ENCODE measurements around the gene HOXA3. TPM values are rescaled to one million over a fixed set of nuclear protein-coding genes. Genes with fewer than 3 reads are reported as not detected.

HOXA3 gene
- total RNA-seq, 2 donors from 2014 or later: not detected

GRCh38 chr7:27124096-27124901, 28.1 kb downstream of the HOXA3 start:
- 2 to 4% methylated on average over 25 to 43 of the region's 43 CpGs for WGBS, 2 experiments (ENCODE audit: insufficient coverage in 1 of 2, insufficient read length in 1 of 2)
- H3K36me3 ChIP-seq (ENCODE audit: control insufficient read depth, insufficient read depth, low read length): no peaks in the 10 kb centered on the region
- H3K27ac Mint-ChIP-seq: no peak overlapping the region
- no peak overlapping the region for H3K9ac ChIP-seq (ENCODE audit: extremely low read depth, low read length, poor library complexity, severe bottlenecking)
- H3K4me3 Mint-ChIP-seq: no peak overlapping the region
- H3K9me3 Mint-ChIP-seq: no peaks in the 10 kb centered on the region
- DNase-seq: peak; percentile 38
- TF ChIP-seq CTCF (conservative IDR thresholded peaks at IDR 0.05): no peak
- H3K4me1 Mint-ChIP-seq: peaks cover 4% of the 10 kb centered on the region
- peaks cover 100% of the 10 kb centered on the region for H3K27me3 ChIP-seq (ENCODE audit: control insufficient read depth, insufficient read depth, low read length, poor library complexity, severe bottlenecking)
- peaks cover 17% of the 10 kb centered on the region for H3K9me3 ChIP-seq (ENCODE audit: control insufficient read depth, low read length)
- H3K4me1 ChIP-seq (ENCODE audit: control insufficient read depth, insufficient read depth, low read length): no peaks in the 10 kb centered on the region
- no peak overlapping the region for H3K4me3 ChIP-seq (ENCODE audit: low read length)
- no peak overlapping the region for H3K27ac ChIP-seq (ENCODE audit: low read depth, low read length)
- no peaks in the 10 kb centered on the region for H3K36me3 Mint-ChIP-seq (ENCODE audit: low read depth)
- H3K27me3 Mint-ChIP-seq (ENCODE audit: insufficient read depth): peaks cover 100% of the 10 kb centered on the region

DNA sequence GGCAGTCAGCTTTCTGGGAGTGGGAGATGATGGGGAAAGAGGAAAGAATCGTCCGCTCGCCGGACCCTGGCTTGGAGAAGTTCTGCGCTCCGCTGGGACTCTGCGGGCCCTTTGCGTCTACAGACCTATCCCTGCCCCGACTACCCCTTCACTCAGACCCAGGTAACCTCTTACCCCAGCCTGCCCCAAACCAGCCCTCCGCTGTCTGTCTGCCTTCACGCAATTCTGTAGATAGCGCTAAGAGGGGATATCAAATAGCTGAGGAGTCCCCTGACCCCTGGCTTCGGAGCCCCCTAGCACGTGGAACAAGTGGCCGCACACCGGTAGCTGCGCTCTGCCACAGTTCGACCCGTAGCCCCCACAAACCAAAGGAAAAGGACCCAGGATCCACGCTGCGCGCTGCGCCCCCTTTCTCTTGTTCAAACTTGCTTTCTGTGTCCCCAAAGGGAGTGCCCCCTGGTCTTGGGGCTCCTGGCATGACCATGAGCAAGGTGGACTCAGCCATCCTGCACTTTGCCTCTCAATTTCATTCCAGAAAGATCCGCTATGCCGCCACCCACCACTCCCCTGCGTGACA, 28.8 kb downstream of the HOXA3 start:
- 11 to 29% methylated on average over 8 to 24 of the region's 26 CpGs for WGBS, 2 experiments (ENCODE audit: insufficient coverage in 1 of 2, insufficient read length in 1 of 2)
- no peaks in the 10 kb centered on the region for H3K36me3 Mint-ChIP-seq (ENCODE audit: low read depth)
- Histone ChIP-seq H3K27ac (ENCODE audit: low read depth, low read length) (no peak overlapping the region), H3K4me3 (ENCODE audit: low read length) (no peak overlapping the region), H3K4me1 (ENCODE audit: control insufficient read depth, insufficient read depth, low read length) (no peaks in the 10 kb centered on the region), H3K9ac (ENCODE audit: extremely low read depth, low read length, poor library complexity, severe bottlenecking) (no peak overlapping the region), H3K9me3 (ENCODE audit: control insufficient read depth, low read length) (peaks cover 12% of the 10 kb centered on the region), H3K36me3 (ENCODE audit: control insufficient read depth, insufficient read depth, low read length) (no peaks in the 10 kb centered on the region), H3K27me3 (ENCODE audit: control insufficient read depth, insufficient read depth, low read length, poor library complexity, severe bottlenecking) (peaks cover 100% of the 10 kb centered on the region)
- DNase-seq: no peak
- H3K9me3 Mint-ChIP-seq: no peaks in the 10 kb centered on the region
- TF ChIP-seq CTCF (conservative IDR thresholded peaks at IDR 0.05): no peak
- H3K27me3 Mint-ChIP-seq (ENCODE audit: insufficient read depth): peaks cover 100% of the 10 kb centered on the region
- peaks cover 4% of the 10 kb centered on the region for H3K4me1 Mint-ChIP-seq
- H3K4me3 Mint-ChIP-seq: no peak overlapping the region
- H3K27ac Mint-ChIP-seq: no peak overlapping the region

GRCh38 chr7:27123007-27123476, 29.3 kb downstream of the HOXA3 start:
- no peak overlapping the region for H3K4me3 Mint-ChIP-seq
- peaks cover 100% of the 10 kb centered on the region for H3K27me3 Mint-ChIP-seq (ENCODE audit: insufficient read depth)
- H3K4me1 Mint-ChIP-seq: peaks cover 4% of the 10 kb centered on the region

More at GRCh38 chr7:27123007-27123476, 29.3 kb downstream of the HOXA3 start:
- Histone ChIP-seq H3K4me1 (ENCODE audit: control insufficient read depth, insufficient read depth, low read length) (no peaks in the 10 kb centered on the region), H3K36me3 (ENCODE audit: control insufficient read depth, insufficient read depth, low read length) (no peaks in the 10 kb centered on the region), H3K9me3 (ENCODE audit: control insufficient read depth, low read length) (peaks cover 10% of the 10 kb centered on the region), H3K4me3 (ENCODE audit: low read length) (no peak overlapping the region), H3K27ac (ENCODE audit: low read depth, low read length) (no peak overlapping the region), H3K9ac (ENCODE audit: extremely low read depth, low read length, poor library complexity, severe bottlenecking) (no peak overlapping the region), H3K27me3 (ENCODE audit: control insufficient read depth, insufficient read depth, low read length, poor library complexity, severe bottlenecking) (peaks cover 100% of the 10 kb centered on the region)
- DNase-seq: no peak
- WGBS, 2 experiments (ENCODE audit: insufficient coverage in 1 of 2, insufficient read length in 1 of 2): 6 to 20% methylated on average over 1 to 14 of the region's 14 CpGs
- TF ChIP-seq CTCF (conservative IDR thresholded peaks at IDR 0.05): no peak
- H3K27ac Mint-ChIP-seq: no peak overlapping the region
- no peaks in the 10 kb centered on the region for H3K36me3 Mint-ChIP-seq (ENCODE audit: low read depth)
- H3K9me3 Mint-ChIP-seq: no peaks in the 10 kb centered on the region
